SH-SY5Y (cell line): ENCODE results near the gene PKDCC.

ENCODE experiments used
- GATA2 ChIP-seq: IDR thresholded peaks from 2 replicates; pipeline ENCODE4 v1.6.1; 2011; ENCODE audit warnings: mild to moderate bottlenecking, low read depth, low read length
- GATA3 ChIP-seq: IDR thresholded peaks from 2 replicates; pipeline ENCODE4 v1.6.1; 2011; ENCODE audit warnings: low read depth, mild to moderate bottlenecking, low read length, moderate library complexity

- TF ChIP-seq GATA3 (no peak), GATA2 (no peak)
These were observed 5.0 kb upstream of the PKDCC start for GRCh38 chr2:42042631-42043355.
